GM21367 (cell line): ENCODE results near the gene PYDC2.

Source experiments
- ATAC-seq: cut with Tn5 transposase; IDR thresholded peaks from one replicate; pipeline ENCODE4 v1.9.1; 2021; ENCODE audit not compliant: unreplicated experiment

The PYDC2 gene

DNA sequence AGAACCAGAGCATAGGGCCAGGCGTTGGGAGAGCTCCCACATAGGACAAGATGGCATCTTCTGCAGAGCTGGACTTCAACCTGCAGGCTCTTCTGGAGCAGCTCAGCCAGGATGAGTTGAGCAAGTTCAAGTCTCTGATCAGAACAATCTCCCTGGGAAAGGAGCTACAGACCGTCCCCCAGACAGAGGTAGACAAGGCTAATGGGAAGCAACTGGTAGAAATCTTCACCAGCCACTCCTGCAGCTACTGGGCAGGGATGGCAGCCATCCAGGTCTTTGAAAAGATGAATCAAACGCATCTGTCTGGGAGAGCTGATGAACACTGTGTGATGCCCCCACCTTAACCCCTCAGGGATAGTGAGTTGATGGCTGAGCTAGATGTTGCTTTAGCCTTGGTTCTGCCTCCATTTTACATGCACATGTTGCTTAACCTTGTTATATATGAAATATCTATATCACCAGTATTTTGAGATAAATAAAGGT lies at the start of gene PYDC2:
Gene PYDC2, plus strand, starts transcription at position 51 of the 483 bp plus-strand sequence. Its CDS starts 0 bp downstream, at position 51.
- no peak for ATAC-seq

DNA sequence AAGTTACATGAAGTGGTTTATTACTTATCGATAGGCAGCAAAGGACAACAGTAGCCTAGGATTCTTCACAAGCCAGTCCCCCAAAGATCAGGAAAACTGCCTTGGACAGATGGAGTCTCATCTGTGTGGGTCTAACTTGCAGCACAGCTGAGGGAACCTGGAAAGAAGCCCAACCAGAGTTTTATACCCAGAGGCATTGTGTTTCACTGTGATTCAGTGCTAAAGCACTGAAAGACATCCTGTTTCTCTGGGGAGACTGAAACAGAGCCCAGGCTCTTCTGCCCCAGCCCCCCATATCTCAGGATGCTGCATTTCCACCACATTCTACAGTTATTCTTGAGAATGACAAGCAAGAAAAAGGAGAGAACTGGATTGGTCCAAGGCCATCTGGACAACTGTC lies 48.2 kb upstream of the PYDC2 start:
- no peak for ATAC-seq

DNA sequence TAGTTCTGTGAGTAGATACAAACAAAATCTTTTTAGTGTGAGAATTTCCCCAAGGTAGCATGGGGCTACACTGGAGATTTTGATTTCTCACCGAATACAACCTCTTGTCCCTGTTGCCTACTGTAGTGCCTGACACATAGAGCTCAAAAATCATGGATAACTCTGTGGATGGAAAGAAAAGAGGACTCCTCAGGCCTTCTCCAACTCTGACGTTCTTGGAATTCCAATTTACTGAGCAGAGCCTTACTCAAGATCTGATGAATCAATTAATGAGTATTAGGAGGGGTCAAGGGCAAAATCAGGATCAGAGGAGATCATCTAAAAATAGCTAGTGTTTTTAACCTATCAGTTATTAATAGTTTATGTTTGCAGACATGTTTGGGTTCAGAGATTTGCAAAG lies 46.7 kb upstream of the PYDC2 start:
- no peak for ATAC-seq

DNA sequence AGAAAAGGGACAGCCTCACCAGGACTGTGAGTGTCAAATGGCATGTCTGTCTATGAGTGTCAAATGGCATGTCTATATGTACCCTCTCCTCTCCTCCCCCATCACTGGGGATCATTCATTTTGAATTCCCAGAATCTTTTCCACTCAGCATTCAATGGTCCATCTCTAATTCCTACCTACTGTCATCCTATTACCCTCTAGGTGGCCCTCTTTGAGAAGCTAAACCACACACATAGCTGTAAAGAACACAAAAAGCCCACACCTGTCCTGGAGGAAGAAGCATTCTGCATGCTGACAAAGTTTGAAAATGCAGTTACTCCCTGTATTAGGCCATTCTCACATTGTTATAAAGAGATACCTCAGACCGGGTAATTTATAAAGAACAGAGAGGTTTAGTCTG lies 46.2 kb upstream of the PYDC2 start:
- no peak for ATAC-seq

DNA sequence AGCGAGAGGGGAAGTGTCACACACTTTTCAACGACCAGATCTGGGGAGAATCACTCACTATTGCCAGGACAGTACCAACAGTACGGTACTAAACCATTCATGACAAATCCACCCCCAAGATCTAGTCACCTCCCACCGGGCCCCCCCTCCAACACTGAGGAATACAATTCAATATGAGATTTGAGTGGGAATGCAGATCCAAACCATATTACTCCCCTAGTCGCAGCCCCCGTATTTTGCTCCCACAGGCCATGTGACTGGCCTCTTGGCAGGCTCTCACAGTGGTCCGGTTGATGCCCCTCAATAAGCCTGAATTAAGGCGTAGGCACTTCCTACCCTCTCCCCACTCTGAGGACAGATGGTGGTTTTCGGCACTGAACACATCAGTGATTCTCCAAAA lies 45.4 kb upstream of the PYDC2 start:
- no peak for ATAC-seq

DNA sequence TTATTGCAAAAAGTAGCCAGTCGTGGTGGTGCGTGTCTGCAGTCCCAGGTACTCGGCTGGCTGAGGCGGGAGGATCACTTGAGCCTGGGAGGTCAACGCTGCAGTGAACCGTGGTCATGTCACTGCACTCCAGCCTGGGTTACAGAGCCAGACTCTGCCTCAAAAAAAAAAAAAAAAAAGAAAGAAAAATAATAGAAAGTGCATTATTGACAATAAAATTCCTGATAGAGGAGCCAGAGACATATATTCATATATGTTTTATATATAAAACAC lies 43.6 kb upstream of the PYDC2 start:
- no peak for ATAC-seq

DNA sequence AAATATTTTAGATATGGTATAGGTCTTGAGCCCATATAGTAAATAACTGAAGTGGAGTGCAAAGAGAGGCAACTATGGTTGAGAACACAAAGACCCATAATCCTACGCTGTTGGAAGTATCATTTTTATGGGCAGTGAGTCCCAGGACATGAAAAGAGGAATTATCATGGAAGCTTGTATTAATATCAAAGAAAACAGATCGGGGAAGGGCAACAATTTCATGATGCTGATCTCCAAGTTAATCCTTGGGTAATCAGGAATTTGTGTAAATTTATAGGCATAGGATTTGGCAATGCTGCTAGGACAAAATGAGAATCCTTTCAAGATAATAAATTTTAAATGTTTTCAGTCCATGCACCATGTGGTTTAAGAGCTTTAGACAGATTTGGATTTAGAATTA lies 40.2 kb upstream of the PYDC2 start:
- no peak for ATAC-seq

DNA sequence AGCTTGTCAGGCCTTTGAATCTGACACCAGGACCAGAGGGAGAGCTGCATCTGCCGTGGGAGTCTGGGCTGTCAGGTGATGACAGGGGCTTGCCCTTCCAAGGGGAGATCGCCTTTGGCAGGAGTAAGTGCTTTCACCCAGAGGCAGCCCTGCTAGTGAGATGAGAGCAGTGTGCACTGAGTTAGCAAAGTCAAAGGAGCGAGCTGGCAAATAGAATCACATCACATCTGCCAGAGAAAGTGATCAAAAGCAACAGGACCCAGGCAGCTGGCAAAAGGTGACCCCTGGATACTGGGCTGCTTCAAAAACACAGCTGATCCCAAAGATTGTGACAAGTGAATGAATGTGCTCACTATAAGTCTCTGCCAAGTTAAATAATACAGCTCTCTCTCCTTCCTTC lies 36.1 kb upstream of the PYDC2 start:
- ATAC-seq, result no peak

DNA sequence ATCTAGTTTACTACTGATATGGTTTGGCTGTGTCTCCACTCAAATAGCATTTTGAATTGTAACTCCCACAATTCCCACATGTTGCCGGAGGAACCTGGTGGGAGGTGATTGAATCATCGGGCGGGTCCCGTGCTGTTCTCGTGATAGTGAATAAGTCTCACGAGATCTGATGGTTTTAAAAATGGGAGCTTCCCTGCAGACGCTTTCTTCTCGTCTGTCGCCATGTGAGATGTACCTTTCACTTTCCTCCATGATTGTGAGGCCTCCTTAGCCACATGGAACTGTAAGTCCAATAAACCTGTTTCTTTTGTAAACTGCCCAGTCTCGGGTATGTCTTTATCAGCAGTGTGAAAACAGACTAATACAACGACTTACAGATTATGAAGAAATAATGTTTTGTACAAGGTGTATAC lies 35.6 kb upstream of the PYDC2 start:
- ATAC-seq, result no peak

DNA sequence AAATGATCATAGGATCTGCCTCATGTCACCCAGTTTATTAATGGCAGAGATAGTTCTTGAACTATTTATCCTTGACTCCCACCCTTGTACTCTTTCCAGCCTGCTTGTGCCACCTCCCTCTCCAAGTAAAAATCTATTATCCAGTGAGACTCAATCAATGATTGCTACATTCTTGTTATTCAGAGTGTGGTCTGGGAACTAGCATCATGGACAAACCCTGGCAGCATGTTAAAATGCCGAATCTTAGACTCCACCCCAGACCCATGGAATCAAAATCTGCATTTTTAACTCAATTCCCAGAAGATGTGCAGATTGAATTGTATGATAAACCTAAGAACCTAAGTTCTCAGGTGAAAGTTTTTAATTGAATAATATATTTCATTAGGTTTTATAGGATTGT lies 34.7 kb upstream of the PYDC2 start:
- no peak for ATAC-seq

DNA sequence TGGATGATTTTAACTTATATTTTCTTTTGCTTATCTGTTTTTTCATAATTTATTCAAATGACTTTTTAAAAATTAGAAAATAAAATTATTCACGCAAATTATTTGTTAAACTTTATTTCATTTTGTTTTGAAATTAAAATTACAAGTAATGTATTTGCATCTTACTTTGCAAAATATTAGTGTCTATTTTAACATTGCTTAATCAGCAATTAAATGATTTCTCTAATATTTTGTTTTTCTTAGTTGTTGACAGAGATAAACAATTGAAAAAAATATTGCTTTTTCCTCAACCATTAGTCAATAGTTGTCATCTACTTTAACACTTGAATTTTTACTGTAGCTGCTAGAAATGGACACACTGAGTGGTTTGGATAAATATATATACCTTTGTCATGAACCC lies 32.8 kb upstream of the PYDC2 start:
- no peak for ATAC-seq

DNA sequence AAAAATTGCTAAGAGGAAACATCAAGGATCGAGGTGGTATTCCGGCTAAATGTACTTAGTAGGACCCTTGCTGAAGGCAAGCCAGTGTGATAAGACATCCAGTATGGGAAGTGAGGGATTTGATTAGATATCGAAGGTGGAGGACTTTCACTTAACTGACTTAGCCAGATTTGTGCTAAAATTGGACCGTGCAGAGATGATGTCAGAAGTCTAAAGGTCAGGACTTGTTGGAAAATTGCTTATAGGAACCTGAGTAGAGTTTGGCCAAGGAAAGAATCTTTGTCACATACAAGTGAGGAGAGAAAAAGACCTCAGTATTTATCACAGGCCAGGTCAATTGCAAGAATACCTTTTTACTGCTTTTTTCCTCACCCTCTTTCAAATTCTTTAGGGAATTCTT lies 30.9 kb upstream of the PYDC2 start:
- no peak for ATAC-seq

DNA sequence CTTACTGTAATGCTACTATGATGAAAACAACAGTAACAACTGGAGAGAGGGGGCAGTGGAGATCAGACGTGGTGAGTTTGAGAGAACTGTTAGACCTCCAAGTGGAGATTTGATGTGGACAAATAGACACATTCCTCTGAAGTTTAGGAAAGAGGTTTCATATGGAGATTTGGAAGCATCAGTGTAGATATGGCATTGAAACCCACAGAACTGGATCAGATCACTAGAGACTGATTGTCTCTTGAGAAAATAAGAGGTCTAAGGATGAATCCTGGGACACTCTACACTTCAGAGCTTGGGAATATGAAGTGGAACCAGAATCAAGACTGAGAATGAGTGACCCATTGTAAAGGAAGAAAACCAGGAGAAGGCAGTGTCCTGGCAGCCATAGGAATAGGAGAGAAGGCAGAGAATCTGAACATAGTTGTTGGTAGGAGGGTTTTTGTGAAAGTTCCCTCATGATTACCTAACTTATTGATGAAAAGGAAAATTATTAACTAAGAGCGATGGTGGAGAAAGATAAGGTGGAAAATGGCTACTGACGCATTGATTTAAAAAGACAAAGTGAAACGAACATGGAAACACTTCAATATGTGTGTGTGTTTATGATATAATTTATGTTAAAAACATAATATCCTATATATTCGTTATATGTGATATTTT lies 29.7 kb upstream of the PYDC2 start:
- ATAC-seq, result no peak

DNA sequence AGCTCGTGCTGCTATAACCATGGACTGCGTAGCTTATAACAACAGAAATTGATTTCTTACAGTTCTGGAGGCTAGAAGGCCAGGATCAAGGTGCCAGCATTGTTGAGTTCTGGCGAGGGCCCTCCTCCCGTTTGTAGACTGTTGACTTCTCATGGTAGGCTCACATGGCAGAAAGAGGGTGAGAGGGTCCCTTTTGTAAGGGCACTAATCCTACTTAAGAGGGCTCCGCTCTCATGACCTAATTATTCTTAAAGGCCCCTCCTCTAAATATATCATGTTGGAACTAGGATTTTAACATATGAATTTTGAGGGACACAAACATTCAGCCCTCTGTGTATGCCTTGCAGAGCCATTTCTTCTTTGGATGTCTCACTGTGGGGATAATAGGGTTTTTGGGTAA lies 28.8 kb upstream of the PYDC2 start:
- ATAC-seq, result no peak

DNA sequence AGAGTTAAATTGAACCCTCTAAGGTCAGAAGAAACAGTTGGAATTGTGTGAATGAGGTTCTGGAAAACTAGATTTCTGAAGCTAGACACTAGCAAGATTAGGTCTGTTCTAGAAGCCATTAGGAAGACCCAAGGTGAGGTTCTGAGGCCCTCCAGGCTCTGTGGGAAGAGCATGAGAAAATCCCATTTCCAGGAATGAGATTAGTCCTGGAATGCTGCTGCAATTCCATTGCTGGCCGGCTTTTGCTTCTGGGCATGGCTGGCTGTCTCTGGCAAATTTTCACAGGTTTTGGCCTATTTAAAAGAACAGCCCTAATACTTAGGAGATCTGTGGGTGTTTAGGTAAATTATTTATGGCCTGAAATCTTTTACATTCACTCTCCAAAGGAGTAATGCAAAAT lies 26.9 kb upstream of the PYDC2 start:
- no peak for ATAC-seq

DNA sequence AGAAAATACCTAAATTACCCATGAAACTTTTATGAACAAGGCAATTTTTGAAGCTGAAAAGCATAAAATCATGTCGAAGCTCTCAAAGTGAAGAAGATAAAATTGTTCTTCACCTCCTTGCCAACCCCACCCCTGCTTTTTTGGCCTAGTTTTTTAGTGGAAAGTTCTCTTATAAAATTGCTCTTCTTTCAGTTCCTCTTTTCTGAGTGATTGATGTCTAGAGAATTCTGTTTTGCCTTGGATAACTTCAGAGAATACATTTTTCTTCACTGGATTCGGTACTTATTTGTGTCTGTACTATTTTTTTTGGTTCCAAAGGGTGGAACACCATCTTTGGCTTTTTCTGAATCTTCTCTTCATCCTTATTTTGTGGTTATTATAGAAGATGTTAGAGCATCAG lies 25.0 kb upstream of the PYDC2 start:
- ATAC-seq, result no peak

DNA sequence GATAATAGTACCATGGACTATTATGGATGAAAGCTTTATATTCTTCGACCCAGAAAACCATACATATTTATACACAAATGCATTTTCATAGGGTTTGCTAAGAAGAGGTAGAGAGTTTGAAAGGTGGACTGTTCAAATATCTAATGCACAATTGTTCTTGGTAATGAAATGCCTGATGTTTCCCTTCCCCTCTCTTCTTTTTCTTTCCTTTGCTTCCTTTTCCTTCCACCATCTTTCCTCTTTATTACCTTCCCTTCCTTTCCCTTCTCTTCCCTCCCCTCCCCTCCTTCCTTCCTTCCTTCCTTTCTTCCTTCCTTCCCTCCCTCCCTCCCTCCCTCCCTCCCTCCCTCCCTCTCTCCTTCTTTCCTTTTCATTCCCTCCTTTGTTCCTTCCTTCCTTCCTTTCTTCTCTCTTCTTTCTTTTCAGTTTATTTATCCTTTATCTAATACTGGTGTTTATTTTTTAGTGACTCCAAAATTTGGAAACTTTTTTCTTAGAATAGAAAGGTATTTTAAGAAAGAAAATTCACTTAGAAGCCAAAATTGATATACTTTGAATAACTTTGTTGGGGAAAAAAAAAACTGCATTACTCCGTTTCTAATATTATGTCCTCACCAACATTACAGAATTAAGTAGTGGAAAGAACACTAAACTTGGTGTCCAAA lies 22.7 kb upstream of the PYDC2 start:
- no peak for ATAC-seq

DNA sequence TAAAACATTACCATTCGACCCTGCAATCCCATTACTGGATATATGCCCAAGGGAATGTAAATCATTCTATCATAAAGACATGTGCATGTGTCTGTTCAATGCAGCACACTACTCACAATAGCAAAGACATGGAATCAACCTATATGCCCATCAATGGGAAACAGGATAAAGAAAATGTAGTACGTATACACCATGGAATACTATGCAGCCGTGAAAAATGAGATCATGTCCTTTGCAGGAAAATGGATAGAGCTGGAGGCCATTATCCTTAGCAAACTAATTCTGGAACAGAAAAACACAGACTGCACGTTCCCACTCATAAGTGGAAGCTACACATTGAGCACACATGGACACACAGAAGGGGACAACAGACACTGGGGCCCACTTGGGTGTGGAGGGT lies 20.4 kb upstream of the PYDC2 start:
- no peak for ATAC-seq

DNA sequence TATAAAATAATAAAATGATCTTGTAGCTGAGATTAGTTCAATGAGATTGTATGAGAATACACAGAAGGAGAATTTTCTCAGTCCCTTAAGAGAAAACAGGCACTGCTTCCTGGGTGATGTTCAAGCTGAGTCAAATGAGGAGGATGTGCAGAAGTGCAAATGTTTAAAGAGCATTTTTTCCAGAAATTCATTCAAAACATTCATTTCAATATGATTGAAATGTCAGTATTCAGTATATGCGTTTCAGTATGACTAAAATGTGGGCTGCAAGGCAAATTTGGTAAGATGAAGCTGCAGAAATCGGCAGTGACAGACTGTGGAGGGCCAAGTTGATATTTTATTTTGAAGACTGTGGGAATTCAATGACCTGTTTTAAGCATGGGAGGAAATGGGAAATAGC lies 19.3 kb upstream of the PYDC2 start:
- no peak for ATAC-seq

DNA sequence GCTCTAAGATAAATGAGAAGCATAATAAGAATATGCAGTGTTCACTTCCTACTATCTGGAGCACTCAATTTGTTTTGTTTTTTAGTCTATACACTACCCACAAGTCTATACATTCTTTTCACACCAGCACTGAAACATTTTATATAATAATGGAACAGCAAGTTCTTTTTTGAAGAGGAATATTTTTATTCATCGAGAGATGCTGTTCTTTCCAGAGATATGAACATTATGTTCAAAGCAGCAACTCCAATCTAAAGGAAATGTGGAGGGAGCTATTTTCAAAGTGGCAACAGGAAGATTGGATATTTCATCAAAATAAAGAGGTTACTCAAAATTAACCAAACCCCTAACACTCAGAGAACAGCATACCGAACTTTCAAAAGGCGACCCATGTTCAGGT lies 16.4 kb upstream of the PYDC2 start:
- ATAC-seq, result no peak

DNA sequence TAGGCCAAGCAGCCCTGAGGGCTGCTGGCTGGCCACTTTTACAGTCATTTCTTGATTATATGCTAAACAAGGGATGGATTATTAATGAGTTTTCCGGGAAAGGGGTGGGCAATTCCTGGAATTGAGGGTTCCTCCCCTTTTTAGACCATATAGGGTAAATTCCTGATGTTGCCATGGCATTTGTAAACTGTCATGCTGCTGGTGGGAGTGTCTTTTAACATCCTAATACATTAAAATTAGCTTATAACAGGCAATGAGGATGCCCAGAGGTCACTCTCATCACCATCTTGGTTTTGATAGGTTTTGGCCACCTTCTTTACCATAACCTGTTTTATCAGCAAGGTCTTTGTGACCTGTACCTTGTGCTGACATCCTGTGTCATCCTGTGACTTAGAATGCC lies 11.7 kb upstream of the PYDC2 start:
- ATAC-seq, result no peak

DNA sequence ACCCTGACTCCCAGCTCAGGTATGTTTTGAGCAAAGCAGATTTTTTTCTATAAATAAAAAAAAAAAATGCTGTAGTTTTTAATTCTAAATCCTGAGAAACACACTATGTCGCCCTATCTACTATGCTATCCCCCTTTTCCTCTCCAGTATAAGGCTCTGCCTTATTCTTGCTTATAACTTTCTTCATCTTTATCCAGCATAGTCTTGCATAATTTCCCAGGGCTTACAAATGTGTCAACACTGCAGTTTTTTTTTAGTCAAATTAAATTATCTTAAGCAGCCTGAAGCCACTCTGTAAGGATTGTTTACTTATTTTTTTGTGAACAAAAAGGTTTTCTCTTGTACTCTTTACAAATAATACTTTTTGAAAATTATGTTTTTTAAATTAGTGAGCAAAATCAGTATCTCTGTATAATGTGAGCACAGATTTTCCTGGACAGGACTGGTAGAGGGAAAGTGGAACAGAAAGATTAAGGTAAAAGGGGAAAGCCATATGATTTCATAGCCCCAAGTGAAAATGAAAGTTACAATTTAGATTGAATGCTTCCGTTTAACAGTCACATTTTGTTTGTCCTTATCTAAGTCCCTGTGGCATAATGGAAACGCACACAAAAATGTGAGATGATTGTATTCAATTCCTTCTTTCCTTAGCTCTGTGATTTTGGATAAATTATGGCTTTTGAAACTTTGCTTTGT lies 5.6 kb upstream of the PYDC2 start:
- peak; percentile 94 for ATAC-seq

DNA sequence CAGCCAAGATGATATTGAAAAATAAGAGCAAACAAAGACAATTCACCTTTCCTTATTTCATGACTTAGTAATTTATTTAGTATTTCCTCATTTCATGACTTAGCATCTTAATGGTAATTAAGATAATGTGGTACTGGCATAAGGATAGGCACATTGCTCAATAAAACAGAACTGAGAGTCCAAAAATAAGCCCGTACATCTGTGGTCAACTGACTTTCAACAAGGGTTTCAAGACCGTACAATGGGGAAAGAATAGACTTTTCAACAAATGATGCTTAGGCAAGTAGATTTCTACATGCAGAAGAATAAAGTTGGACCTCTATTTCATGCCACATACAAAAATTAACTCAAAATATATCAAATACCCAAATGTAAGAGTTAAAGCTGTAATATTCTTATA lies 603 bp upstream of the PYDC2 start:
- no peak for ATAC-seq
